A673 (cell line): ENCODE data around the gene FLG.

Source experiments
- CTCF ChIP-seq: fragments of 300-800, 200-600 bp; sonication (generic); conservative IDR thresholded peaks from 2 replicates; pipeline ENCODE4 v1.5.1; 2017; ENCODE audit warnings: low read depth, mild to moderate bottlenecking, antibody characterized with exemption, low read length, moderate library complexity, mixed read lengths
- EZH2 ChIP-seq: fragments of 200-600 bp; sonication (generic); IDR thresholded peaks from 2 replicates; pipeline ENCODE4 v1.6.1; 2017; ENCODE audit warnings: borderline replicate concordance, low read depth, mild to moderate bottlenecking, mixed read lengths, antibody characterized with exemption, low read length; ENCODE audit not compliant: poor library complexity, severe bottlenecking

- TF ChIP-seq CTCF (no peak), EZH2 (no peak)
These were observed 49.4 kb upstream of the FLG start for GRCh38 chr1:152374451-152374850.
